Activated gamma-delta T cell (primary cell): ENCODE results near the gene KRTAP4-12.
"Not testable (repeated sequence)": the region's sequence is repeated elsewhere in the genome, so short reads cannot be mapped to it uniquely, and the experiment has no call there.

Source experiments
- DNase-seq: peaks from one replicate; lab custom pipeline; 2025; lab: John Stamatoyannopoulos, UW

KRTAP4-12 gene

GRCh38 chr17:41126412-41126811 is 2.4 kb upstream of the KRTAP4-12 start:
- no peak for DNase-seq

DNA sequence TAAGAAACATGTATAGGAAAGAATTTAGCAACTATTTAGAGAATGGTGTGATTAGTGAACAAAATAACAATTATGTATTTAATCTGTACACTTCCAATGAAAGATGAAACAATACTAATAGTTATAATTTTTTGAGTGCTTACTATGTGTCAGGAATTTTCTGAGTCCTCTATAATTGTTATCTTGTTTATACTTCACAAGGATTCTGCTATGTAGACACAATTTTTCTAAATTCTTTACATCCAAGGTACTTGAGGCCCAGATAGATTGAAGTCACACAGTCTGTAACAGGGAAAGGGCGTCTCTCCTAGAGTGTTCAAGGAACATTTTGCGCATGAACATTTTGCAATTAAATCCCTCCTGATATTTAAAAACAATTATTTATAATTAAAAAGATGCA is 1.1 kb upstream of the KRTAP4-12 start:
- no peak for DNase-seq

GRCh38 chr17:41123292-41123990 is 541 bp downstream of the KRTAP4-12 start:
- DNase-seq = not testable (repeated sequence)

DNA sequence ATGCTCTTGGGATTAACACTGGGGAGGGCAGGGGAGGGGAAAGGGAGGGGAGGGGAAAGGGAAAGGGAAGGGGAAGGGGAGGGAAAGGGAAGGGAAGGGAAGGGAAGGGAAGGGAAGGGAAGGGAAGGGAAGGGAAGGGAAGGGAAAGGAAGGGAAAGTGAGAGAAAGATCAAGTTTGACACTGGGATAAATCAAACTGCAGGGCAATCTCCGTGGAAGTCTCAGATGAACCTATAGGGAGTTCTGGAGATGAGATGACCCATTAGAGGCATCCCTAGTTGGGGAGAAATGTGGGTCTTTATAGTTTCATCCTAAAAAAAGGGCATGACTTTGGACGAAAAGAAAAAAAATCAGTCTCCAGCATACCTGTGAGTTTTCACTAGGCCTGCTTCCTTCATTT is 2.2 kb downstream of the KRTAP4-12 start:
- DNase-seq = no peak

DNA sequence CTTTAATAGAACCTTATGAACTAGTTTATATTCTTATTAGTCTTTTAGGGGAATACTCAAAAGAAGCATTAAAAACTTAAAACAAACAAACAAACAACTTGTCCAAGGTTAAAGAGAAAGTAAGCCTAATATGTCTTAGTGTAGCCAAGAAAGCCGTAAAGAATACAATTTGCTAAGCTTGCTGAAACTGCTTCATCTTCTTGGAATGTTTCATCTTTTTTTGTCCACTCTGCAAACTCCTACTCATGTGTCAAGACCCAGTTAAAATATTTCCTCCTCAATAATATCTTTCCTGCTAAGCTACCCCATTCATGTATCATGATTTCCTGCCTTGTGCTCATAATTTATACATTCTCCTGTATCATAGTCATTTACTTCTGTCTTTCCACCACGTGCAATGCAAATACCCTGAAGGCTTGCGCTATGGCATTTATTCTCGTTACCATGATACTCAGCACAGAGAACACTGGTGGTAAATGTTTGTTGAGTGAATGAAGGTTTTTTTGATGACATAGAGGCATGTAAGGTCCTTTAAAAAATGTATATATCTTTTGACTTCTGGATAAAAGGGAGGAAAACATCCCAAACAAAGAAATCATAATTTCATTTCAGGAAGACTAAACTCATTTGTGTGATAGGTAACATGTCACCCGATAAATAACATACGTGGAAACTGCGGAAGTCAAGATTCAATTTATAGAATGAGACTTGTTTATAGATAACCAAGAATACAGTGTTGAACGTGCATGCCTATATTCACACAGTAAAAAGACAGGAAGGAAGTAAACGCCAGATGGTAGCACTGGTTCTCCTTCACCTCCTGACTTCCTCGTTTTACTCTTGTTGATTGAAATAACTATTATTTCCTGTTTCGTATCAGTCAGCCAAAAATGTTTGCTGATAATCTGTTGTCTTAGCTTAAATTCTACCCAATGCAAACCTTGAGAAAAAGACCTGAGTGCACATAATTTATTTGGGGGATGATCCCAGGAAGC is 4.0 kb downstream of the KRTAP4-12 start:
- DNase-seq = not testable (repeated sequence)

GRCh38 chr17:41118721-41119120 is 5.3 kb downstream of the KRTAP4-12 start:
- DNase-seq = no peak

GRCh38 chr17:41117846-41118386 is 6.1 kb downstream of the KRTAP4-12 start, which contains the start of gene KRTAP4-11:
TSS of gene KRTAP4-11 (minus strand) at chr17:41118373. CDS start at chr17:41118315, 58 bp downstream.
- DNase-seq = not testable (repeated sequence)

DNA sequence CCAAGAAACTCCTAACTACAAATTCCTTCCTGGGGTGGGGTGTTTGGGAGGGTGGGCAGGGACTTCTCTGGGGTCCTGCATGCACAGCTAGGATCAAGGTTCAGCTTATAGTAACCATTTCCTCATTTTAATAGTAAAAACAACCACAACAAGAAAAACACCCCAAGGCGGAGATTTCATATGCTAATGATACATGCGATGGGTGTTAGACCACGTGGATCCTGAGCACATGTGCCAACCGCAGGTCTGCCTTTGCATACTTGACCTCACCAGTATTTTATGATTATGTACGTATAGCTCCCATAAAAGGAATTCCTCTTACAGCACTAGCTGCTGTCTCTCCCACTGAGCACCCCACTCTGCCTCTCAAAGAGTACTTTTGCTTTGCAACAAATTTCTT is 7.7 kb downstream of the KRTAP4-12 start:
- DNase-seq = no peak

DNA sequence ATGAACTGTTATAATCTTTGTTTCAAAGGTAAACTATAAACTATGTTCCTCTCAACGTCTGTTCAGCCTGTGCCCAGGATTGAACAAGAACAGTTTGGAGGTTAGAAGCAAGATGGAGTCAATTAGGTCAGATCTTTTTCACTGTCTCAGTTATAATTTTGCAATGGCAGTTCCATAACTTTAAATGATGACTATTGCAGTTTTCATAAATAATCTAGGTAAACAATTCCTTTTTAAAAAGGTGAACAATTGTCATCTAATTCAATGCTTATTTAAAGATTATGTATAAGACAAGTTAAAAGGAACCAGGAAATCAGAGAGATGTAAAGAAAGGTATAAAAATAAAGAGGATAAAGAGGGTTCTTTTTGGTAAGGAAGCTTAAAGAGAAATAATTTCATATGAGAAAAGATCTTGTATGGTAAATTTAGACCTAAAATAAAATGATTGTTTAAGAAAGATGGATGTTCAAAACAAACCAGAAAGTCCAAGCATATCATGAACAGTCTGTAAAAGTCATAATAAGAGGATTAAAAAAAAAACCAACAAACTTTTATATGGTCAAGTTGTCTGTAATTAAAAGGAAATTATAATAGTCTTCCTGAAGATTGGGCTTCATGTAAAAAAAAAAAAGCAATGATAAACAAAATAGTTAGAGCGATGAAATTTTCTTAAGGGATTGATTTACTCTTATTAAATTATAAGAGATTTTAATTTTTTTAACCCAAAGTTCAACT is 12.7 kb downstream of the KRTAP4-12 start:
- DNase-seq = no peak

DNA sequence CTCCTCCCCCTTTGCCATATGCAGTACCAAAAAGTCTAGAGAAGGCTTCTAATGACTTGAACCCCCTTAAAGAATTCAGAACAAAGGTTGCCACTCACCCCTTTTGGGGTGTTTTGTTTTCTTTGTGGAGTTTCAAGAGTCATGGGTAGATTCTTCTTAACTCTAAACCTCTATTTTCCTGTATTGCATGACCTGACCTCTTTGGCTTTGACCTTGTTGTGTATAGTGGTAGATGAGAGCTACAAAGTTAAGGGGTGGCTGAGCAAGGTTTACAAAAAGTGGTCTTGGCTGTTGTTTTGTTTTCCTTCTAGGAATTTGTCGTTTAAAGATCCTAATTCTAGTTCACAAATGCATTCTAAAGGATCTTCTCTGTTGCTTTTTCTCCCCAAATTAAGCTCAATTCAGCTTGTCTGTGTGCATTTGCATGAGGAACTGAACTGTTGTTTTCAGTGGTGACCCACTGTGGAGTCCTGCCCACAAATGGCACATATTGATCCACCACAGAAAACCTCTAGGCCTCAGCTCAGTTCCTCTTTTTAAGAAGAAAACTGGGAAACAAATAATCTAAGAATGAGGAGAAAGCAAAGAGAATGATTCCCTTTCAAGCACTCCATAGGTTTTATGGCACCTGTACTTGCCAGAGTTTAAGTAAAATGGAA is 15.1 kb downstream of the KRTAP4-12 start:
- not testable (repeated sequence) for DNase-seq

- DNase-seq = no peak
Observed at GRCh38 chr17:41107941-41108450, 16.0 kb downstream of the KRTAP4-12 start.

DNA sequence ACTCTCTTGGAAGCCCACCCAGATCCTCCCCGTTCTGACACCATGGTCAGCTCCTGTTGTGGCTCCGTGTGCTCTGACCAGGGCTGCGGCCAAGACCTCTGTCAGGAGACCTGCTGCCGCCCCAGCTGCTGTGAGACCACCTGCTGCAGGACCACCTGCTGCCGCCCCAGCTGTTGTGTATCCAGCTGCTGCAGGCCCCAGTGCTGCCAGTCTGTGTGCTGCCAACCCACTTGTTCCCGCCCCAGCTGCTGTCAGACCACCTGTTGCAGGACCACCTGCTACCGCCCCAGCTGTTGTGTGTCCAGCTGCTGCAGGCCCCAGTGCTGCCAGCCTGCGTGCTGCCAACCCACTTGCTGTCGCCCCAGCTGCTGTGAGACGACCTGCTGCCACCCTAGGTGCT is 18.6 kb downstream of the KRTAP4-12 start, which contains the start of gene KRTAP4-9:
KRTAP4-9 (plus strand) TSS at position 43 of the 400 bp plus-strand sequence; CDS start at position 43, 0 bp downstream.
- not testable (repeated sequence) for DNase-seq

DNA sequence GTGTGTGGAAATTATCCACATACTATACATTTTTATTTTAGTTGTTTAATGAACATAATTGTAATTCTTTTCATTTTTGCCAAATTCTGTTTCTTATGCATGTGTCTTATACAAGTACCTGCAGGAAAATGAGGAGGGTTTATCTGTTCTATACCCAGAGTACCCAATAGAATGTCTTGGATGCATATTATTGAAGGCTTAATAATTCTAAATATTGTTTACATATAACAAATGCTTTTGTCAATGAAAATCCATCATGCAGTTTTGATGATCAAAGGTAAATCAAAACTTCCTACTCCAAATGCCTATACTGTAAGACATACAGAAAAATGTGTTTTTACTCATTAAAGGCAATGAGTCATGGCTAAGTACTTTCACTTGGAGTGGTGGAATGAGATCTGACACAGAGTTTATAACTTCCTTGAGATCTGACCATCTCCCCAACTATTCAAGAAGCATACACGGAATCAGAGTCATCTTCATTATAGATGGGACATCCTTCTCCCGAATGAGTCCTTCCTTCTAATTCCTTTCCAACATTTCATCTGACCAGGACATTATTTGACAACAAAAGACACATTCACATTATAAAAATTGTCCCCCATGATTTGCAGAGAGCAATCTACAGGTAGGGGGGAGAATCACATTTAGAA is 19.5 kb downstream of the KRTAP4-12 start:
- DNase-seq = not testable (repeated sequence)

DNA sequence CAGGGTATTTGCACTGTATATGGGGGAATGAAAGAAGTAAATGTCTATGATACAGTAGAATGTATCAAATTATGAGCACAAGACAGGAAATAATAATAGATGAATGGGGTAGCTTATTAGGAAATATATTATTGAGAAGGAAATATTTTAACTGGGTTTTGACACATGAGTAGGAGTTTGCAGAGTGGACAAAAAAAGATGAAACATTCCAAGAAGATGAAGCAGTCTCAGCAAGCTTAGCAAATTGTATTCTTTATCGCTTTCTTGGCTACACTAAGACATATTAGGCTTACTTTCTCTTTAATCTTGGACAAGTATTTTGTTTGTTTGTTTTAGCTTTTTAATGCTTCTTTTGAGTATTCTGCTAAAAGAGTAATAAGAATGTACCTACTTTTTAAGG is 20.1 kb downstream of the KRTAP4-12 start:
- no peak for DNase-seq

DNA sequence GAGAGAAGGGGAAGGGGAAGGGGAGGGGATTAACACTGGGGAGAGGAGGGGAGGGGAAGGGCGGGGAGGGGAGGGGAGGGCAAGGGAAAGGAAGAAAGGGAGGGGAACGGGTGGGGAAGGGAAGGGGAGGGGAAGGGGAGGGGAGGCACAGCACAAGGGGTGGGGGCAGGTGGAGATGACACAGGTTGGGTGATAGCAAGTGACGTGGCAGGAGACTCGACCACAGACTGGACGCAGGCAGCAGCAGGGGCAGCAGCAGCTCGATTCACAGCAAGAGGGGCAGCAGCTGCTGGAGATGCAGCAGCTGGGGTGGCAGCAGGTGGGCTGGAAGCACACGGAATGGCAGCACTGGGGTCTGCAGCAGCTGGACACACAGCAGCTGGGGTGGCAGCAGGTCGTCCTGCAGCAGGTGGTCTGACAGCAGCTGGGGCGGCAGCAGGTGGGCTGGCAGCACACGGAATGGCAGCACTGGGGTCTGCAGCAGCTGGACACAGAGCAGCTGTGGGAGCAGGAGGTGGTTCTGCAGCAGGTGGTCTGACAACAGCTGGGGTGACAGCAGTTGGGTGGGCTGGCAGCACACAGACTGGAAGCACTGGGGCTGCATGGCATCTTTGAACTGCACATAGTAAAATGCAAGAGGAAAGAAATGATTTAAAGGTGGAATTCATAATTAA is 22.3 kb downstream of the KRTAP4-12 start, which contains the start of gene KRTAP4-16:
KRTAP4-16 (minus strand) TSS at position 624 of the 674 bp plus-strand sequence; CDS start at position 624, 0 bp downstream.
- DNase-seq = no peak

- DNase-seq = not testable (repeated sequence)
Observed at GRCh38 chr17:41099682-41100480, 24.1 kb downstream of the KRTAP4-12 start.

GRCh38 chr17:41098481-41098880 is 25.5 kb downstream of the KRTAP4-12 start:
- DNase-seq = no peak

DNA sequence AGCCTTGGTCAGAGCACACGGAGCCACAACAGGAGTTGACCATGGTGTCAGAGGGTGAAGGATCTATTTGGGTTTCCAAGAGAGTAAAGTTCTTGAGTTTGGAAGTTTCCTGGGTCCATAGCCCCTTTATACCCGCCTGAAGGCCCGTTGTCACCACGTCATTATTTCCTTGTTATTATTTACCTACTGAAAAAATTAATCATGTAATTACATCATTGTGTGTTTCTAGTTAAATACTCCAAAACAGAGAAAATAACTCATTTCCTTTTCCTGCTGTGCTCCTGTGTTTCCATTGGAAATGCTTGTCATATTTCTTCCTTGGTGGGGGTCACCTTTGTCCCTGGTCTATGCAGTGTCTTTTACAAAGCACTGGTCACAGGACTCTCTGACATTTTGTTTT is 25.9 kb downstream of the KRTAP4-12 start, which contains the start of gene KRTAP4-8:
KRTAP4-8 (minus strand) TSS at position 101 of the 400 bp plus-strand sequence; CDS start at position 43, 58 bp downstream.
- DNase-seq = no peak
